Activated T-cell treated with anti-CD3 and anti-CD28 coated beads for 1 hour (primary cell): ENCODE results near the gene RBM41.
"Not testable (repeated sequence)": the region's sequence is repeated elsewhere in the genome, so short reads cannot be mapped to it uniquely, and the experiment has no call there.

Source experiments
- DNase-seq: peaks from one replicate; pipeline ENCODE4 v3.0.0-alpha.2; 2020; ENCODE audit warnings: low read depth

Gene RBM41

DNA sequence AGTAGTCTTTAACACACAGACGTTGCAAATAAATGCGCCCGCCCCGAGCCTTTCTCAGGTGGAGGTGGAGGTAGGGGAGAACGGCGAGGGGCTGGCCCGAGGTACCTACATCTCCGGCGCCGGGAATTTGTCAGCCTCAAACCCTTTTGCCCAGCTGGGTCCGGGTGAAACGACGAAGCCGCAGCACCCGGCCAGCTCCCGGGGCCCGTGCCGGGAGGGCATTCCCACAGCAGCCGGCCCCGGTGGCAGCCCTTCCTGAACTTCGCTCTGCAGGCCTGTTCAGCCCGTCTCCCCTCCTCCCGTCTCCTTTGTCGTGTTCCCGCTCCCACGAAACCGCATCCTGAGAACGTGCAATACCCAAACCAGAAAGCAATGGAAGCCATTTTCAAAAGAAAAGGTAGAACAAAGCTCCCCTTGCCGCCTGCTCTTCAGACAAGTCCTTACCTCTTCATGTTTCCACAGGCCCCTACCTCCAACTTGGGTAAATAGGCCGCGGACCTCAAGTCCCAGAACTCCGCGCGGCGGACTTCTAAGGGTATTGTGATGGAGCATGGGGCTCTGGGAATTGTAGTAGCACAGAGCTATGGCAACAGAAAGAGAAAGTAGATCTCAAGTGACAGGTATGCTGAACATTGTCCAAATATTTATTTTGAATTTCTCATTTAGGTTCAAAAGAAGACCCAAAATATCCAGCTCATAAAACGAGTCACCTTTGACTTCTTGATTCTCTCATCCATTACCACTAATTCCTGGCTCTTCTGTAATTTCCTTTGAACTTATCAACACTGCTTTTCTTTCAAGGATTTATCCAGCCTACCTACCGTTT lies at the start of gene RBM41:
TSS of gene RBM41 (minus strand) at position 501 of the 826 bp plus-strand sequence. CDS start at position 452, 49 bp downstream.
- peak; percentile 56 for DNase-seq

- DNase-seq = no peak
Measured at GRCh38 chrX:107168257-107168656, 49.6 kb upstream of the RBM41 start.

DNA sequence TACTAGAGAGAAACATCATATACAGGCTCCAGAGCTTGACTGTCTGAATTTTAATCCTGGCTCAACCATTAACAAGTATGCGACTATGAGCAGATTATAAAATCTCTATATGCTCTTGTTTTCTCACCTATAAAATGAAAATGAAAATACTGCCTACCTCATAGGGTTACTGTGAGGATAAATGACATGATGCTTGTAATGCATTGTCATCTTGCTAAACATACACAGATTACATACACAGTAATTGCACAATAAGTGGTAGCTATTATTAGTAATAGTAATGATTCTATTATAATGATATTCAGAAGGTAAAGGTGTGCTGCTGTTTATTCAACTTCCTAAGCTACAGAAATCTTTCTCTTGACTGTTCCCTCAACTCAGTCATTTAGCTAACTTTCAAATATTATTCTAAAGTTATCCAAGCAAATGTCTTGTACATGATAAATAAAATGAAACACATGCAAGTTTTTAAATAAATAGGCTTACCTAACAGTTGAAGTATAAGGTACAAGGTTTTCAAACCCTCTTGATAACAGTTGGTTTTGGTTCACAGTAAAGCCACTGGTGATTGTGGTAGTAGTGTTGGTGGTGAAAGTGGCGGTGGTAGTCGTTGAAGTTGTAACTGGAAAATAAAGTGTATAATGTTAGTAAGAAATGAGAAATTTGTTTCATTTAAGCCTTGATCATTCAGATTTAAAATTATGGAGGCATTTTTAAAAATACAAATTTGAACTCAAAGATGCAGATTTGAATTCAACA lies 48.7 kb upstream of the RBM41 start:
- DNase-seq = no peak

GRCh38 chrX:107157618-107158017 lies 39.0 kb upstream of the RBM41 start:
- DNase-seq = not testable (repeated sequence)

DNA sequence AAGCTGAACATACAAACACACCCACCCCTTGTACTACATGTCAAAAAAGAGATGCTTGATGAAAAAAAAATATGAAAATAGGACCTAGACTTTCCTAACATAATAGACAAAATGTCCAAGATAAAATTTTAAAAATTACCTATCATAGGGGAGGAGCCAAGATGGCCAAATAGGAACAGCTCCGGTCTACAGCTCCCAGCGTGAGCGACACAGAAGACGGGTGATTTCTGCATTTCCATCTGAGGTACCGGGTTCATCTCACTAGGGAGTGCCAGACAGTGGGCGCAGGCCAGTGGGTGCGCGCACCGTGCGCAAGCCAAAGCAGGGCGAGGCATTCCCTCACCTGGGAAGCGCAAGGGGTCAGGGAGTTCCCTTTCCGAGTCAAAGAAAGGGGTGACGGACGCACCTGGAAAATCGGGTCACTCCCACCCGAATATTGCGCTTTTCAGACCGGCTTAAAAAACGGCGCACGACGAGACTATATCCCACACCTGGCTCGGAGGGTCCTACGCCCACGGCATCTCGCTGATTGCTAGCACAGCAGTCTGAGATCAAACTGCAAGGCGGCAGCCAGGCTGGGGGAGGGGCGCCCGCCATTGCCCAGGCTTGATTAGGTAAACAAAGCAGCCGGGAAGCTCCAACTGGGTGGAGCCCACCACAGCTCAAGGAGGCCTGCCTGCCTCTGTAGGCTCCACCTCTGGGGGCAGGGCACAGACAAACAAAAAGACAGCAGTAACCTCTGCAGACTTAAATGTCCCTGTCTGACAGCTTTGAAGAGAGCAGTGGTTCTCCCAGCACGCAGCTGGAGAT lies 37.2 kb upstream of the RBM41 start:
- not testable (repeated sequence) for DNase-seq

GRCh38 chrX:107154787-107155620 lies 36.4 kb upstream of the RBM41 start:
- DNase-seq = no peak

DNA sequence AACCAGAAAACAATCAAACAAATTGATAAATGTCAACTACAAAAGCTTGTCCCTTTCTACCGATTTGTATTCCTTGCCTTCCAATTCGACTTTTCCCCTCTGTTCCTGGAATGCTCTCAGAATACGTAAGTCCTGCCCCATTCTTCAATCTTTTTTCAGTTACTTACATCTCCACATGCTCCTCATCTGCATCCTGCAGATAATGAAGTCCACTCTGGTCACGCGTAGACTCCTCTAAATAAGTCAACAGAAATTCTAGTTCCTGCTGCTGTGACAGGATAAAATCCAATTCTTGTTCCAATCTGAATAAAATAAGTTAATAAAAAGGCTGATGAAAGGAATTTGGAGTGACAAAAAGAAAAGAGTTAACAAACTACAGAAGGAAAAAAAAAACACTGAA lies 34.4 kb upstream of the RBM41 start:
- no peak for DNase-seq

GRCh38 chrX:107146670-107147069 lies 28.0 kb upstream of the RBM41 start:
- DNase-seq = no peak

GRCh38 chrX:107135965-107136307 lies 17.3 kb upstream of the RBM41 start:
- DNase-seq = no peak

- DNase-seq = no peak
Measured at GRCh38 chrX:107135049-107135964, 16.7 kb upstream of the RBM41 start.

DNA sequence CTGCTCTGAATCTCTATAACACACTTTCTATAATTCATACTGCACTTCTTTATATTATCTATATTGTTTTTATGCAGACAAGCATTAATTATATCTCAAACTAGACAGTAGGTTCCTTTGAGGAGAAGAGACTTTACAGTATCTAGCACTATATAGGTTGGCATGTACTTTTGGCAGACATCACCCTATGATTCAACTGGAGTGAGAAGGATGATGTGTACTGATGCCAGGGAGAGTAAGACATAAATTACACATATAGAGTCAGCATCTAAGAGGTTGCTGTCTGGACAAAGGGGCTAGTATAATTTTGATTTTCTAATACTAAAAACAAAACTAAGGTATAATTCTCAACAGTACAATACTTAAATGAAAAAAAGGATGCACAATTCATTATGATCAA lies 5.1 kb upstream of the RBM41 start:
- DNase-seq = no peak

DNA sequence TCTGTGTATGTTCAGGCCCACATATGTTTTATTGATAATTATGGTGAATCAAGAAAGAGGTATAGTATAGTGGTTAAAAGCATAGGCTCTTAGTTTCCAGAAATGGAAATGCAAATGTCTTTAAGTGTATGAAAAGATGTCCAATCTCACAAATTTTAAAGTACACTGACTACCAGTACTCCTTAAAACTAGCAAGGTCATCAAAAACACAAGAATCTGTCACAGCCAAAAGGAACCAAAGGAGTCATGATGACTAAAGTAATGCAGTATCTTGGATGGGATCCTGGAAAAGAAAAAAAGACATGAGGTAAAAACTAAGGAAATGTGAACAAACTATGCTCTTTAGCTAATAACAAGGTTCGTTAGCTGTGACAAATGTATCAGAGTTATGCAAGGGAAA lies 661 bp upstream of the RBM41 start:
- no peak for DNase-seq

GRCh38 chrX:107117993-107118321 lies 665 bp downstream of the RBM41 start:
- no peak for DNase-seq

DNA sequence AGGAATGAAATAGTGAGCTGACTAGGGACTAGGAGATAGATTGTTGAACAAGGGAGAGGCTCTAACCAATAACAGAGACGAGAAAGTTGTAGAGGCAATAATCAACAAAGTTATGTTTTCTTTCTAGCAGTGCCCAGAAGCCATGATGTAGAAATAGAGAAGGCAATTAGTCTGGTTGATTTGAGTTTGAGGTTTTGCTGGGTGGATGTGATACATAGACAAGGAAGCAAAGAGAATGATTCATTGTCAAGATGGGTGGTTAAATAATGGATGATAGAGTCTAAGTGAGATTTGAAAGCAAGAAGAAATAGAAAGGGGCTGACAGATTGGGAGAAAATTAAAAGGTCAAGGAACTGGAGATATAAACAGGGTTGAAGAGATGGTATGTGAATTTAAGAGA lies 11.2 kb downstream of the RBM41 start:
- no peak for DNase-seq

- no peak for DNase-seq
Measured at GRCh38 chrX:107102980-107103379, 15.6 kb downstream of the RBM41 start.

DNA sequence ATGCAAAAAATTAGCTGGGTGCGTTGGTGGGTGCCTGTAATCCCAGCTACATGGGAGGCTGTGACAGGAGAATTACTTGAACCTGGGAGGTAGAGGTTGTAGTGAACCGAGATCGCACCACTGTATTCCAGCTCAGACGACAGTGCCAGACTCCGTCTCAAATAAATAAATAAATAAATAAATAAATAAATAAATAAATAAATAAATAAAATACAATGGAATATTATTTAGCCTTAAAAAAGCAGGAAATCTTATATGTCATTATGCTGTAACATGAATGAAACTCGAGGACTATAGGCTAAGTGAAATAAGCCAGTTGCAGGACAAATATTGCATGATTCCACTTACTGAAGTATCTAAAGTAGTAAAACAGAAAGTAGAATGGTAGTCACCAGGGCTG lies 42.5 kb downstream of the RBM41 start:
- DNase-seq = no peak

GRCh38 chrX:107057731-107058130 lies 60.9 kb downstream of the RBM41 start:
- not testable (repeated sequence) for DNase-seq

DNA sequence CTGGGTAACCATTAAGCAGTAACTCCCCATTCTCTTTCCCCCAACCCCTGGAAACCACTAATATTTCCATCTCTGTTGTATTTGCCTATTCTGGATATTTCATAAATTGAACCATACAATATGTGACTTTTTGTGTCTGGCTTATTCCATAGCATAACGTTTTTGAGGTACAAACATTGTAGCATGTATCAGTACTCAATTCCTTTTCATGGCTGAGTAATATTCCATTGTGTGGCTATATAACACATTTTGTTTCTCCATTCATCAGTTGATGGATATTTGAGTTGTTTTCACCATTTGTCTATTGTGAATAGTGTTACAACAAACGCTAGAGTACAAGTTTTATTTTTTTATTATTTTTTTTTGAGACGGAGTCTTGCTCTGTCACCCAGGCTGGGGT lies 63.6 kb downstream of the RBM41 start:
- no peak for DNase-seq

GRCh38 chrX:107050195-107050709 lies 68.4 kb downstream of the RBM41 start:
- no peak for DNase-seq

DNA sequence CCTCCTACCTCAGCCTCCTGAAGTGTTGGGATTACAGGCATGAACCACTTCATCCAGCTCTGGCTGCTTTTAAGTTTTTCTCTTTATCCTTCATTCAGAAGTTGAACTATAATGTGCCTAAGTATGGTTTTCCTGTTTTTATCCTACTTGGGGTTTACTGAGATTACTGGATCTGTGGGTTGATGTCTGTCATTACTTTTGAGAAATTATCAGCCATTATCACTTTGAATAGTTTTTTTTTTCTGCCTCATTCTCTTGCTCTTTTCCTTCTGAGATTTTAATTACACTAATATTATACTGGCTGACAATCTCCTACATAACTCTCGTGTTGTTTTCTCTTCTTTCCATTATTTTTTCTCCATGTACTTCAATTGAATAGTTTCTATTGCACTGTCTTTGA lies 71.0 kb downstream of the RBM41 start:
- DNase-seq = no peak

- no peak for DNase-seq
Measured at GRCh38 chrX:107029752-107030151, 88.9 kb downstream of the RBM41 start.
